Endothelial cell of umbilical vein (primary cell): ENCODE results near the gene KLK5. TPM values are rescaled to one million over a fixed set of nuclear protein-coding genes. Genes with fewer than 3 reads are reported as not detected.

Source experiments
- BruUV-seq: library from RNA; stranded (reverse); fragments of 400-500 nt; replicated peaks from 2 replicates; lab custom pipeline; 2021; lab: Mats Ljungman, UMichigan
- CTCF ChIA-PET: fragments of 300-600, 350-600 bp; sonication (Branson Sonifier 250); formaldehyde crosslinking; loops from one replicate; lab custom pipeline; 2021; ENCODE audit warnings: antibody characterized with exemption, inconsistent platforms; lab: Charles Lee
- POLR2A ChIA-PET: fragments of 300-600, 350-600 bp; sonication (Branson Sonifier 250); formaldehyde crosslinking; loops from one replicate; lab custom pipeline; 2021; ENCODE audit warnings: antibody characterized with exemption, inconsistent platforms; lab: Charles Lee
- DNase-seq: peaks from one replicate; pipeline ENCODE4 v3.0.0-alpha.2; 2011; ENCODE audit warnings: low read depth, low spot score
- FAIRE-seq: peaks from 2 replicates; lab custom pipeline; 2011; peaks lifted over from hg19 to GRCh38; lab: Jason Lieb, UNC
- H2AFZ ChIP-seq: 2 replicates; pipeline ENCODE4 v1.6.0; 2012; ENCODE audit warnings: low read depth, low read length, control low read depth, inconsistent platforms
- H3K27ac ChIP-seq: 2 replicates; pipeline ENCODE4 v1.5.1; 2011; ENCODE audit warnings: low read depth, mild to moderate bottlenecking, control low read depth, low read length, moderate library complexity; ENCODE audit not compliant: insufficient read depth
- H3K27me3 ChIP-seq, 2 experiments: 2 replicates each; pipeline versions ENCODE4 v1.6.0 to v1.6.1; 2011; ENCODE audit warnings: low read length in 2 of 2, mixed read lengths in 1 of 2; ENCODE audit not compliant: control insufficient read depth in 2 of 2, insufficient read depth in 2 of 2
- H3K36me3 ChIP-seq, 2 experiments: 2 replicates in 1 of 2; 3 replicates in 1 of 2; pipeline ENCODE4 v1.5.1; 2011; ENCODE audit warnings: low read length in 2 of 2, mild to moderate bottlenecking in 1 of 2, moderate library complexity in 1 of 2; ENCODE audit not compliant: control insufficient read depth in 2 of 2, insufficient read depth in 2 of 2; ENCODE audit errors: extremely low read depth in 1 of 2
- H3K4me1 ChIP-seq: 3 replicates; pipeline ENCODE4 v1.5.1; 2011; ENCODE audit warnings: mild to moderate bottlenecking, low read length; ENCODE audit not compliant: control insufficient read depth, insufficient read depth; ENCODE audit errors: extremely low read depth
- H3K4me2 ChIP-seq: 2 replicates; pipeline ENCODE4 v1.6.1; 2011; ENCODE audit warnings: low read length, control low read depth, mixed read lengths; ENCODE audit not compliant: insufficient read depth
- H3K4me3 ChIP-seq, 3 experiments: fragments of 200-600 bp in 1 of 3; sonication (generic), shearing (Covaris generic) in 1 of 3; replicated peaks in 1 of 3; 2 replicates each; pipeline ENCODE4 v1.5.1; 2011 to 2016; ENCODE audit warnings: control low read depth in 3 of 3, low read length in 3 of 3, mild to moderate bottlenecking in 2 of 3, inconsistent platforms in 1 of 3, low read depth in 1 of 3, moderate library complexity in 1 of 3; ENCODE audit not compliant: insufficient read depth in 1 of 3
- H3K79me2 ChIP-seq: 2 replicates; pipeline ENCODE4 v1.6.0; 2012; ENCODE audit warnings: low read length, inconsistent platforms; ENCODE audit not compliant: control insufficient read depth, insufficient read depth
- H3K9ac ChIP-seq: replicated peaks from 2 replicates; pipeline ENCODE3; 2011; ENCODE audit warnings: low read length, control low read depth; ENCODE audit not compliant: insufficient read depth; ENCODE audit errors: extremely low read depth
- H3K9me1 ChIP-seq: replicated peaks from 3 replicates; pipeline ENCODE4 v1.6.0; 2011; ENCODE audit warnings: mild to moderate bottlenecking, low read length; ENCODE audit not compliant: control insufficient read depth, insufficient read depth; ENCODE audit errors: extremely low read depth
- H3K9me3 ChIP-seq: replicated peaks from 2 replicates; pipeline ENCODE4 v1.5.1; 2012; ENCODE audit warnings: low read length, inconsistent platforms; ENCODE audit not compliant: control insufficient read depth, insufficient read depth
- H4K20me1 ChIP-seq: replicated peaks from 2 replicates; pipeline ENCODE3; 2011; ENCODE audit warnings: mild to moderate bottlenecking, low read length; ENCODE audit not compliant: control insufficient read depth, insufficient read depth; ENCODE audit errors: extremely low read depth
- EZH2 ChIP-seq: IDR thresholded peaks from 2 replicates; pipeline ENCODE4 v1.6.1; 2012; ENCODE audit warnings: borderline replicate concordance, low read depth, mild to moderate bottlenecking, moderate library complexity, low read length, inconsistent platforms; ENCODE audit not compliant: severe bottlenecking
- FOS ChIP-seq: IDR thresholded peaks from 2 replicates; pipeline ENCODE4 v1.6.1; 2011; ENCODE audit warnings: mild to moderate bottlenecking, low read length, moderate library complexity, borderline replicate concordance; ENCODE audit not compliant: insufficient read depth
- GATA2 ChIP-seq: IDR thresholded peaks from 2 replicates; pipeline ENCODE4 v1.7.0; 2011; ENCODE audit warnings: low read depth, mild to moderate bottlenecking, moderate library complexity, mixed read lengths, low read length; ENCODE audit not compliant: insufficient read length, insufficient read depth
- JUN ChIP-seq: IDR thresholded peaks from 2 replicates; pipeline ENCODE4 v1.6.1; 2011; ENCODE audit warnings: borderline replicate concordance, low read depth; ENCODE audit not compliant: insufficient read length, insufficient read depth
- MAX ChIP-seq: IDR thresholded peaks from 2 replicates; pipeline ENCODE4 v1.6.1; 2011; ENCODE audit not compliant: insufficient read depth, insufficient read length
- MYC ChIP-seq: IDR thresholded peaks from one replicate; pipeline ENCODE4 v1.6.1; 2011; ENCODE audit warnings: mild to moderate bottlenecking, low read depth, low read length
- POLR2A ChIP-seq: IDR thresholded peaks from 2 replicates; pipeline ENCODE4 v1.6.1; 2012; ENCODE audit warnings: low read depth, mild to moderate bottlenecking, control low read depth, low read length
- POLR2AphosphoS5 ChIP-seq: IDR thresholded peaks from 2 replicates; pipeline ENCODE4 v1.6.1; 2012; ENCODE audit warnings: low read depth, mild to moderate bottlenecking, control low read depth, low read length, moderate library complexity; ENCODE audit not compliant: insufficient read depth
- dilution Hi-C: fragments of 300-500 bp; cut with MboI; formaldehyde crosslinking; loops from one replicate; pipeline ENCODE4 v1.15.0; 2019; ENCODE audit warnings: low sequenced_read_pairs; ENCODE audit not compliant: extremely low pct_ligation_motif_present
- intact Hi-C: fragments of 100-400 bp; cut with micrococcal nuclease; formaldehyde crosslinking; loops from one replicate; pipeline ENCODE4 v1.10.0; 2022
- polyA plus RNA-seq, 4 experiments: library from polyadenylated mRNA; depleted of rRNA in 3 of 4; stranded (reverse) in 3 of 4; unstranded in 1 of 4; fragments of >200 nt; gene quantifications; 2 replicates each; pipeline versions ENCODE4 v1.2.1 to v1.2.3, GENCODE V29; 2011 to 2012; ENCODE audit warnings: missing spikeins in 1 of 4
- total RNA-seq: library from RNA; stranded (reverse); gene quantifications from 2 replicates; pipeline ENCODE4 v1.2.3, GENCODE V29; 2021
- TF ChIP-seq, protein P1 (sequence below), 2 donors: IDR thresholded peaks; 1 replicate in 1 of 2; 2 replicates in 1 of 2; pipeline ENCODE4 v1.5.1; 2011; ENCODE audit warnings: low read length in 2 of 2, mild to moderate bottlenecking in 2 of 2, moderate library complexity in 2 of 2, control low read depth in 1 of 2, inconsistent platforms in 1 of 2, low read depth in 1 of 2; ENCODE audit not compliant: insufficient read depth in 1 of 2; ENCODE audit errors: extremely low read depth in 1 of 2

The KLK5 gene
- total and polyA plus RNA-seq, 2 donors (not counting 3 experiments of a cell fraction or from before 2014, with no cell fraction given): not detected

- CTCF ChIA-PET: no interaction called here
These were observed 24.8 kb upstream of the KLK5 start for GRCh38 chr19:50977626-50978025.

More at GRCh38 chr19:50977626-50978025, 24.8 kb upstream of the KLK5 start:
- no peaks in the 10 kb centered on the region for H3K9me3 ChIP-seq
- TF ChIP-seq JUN (no peak), GATA2 (no peak), POLR2AphosphoS5 (no peak), EZH2 (no peak), FOS (no peak), POLR2A (no peak), MYC (no peak), MAX (no peak)
- TF ChIP-seq, protein P1, sequence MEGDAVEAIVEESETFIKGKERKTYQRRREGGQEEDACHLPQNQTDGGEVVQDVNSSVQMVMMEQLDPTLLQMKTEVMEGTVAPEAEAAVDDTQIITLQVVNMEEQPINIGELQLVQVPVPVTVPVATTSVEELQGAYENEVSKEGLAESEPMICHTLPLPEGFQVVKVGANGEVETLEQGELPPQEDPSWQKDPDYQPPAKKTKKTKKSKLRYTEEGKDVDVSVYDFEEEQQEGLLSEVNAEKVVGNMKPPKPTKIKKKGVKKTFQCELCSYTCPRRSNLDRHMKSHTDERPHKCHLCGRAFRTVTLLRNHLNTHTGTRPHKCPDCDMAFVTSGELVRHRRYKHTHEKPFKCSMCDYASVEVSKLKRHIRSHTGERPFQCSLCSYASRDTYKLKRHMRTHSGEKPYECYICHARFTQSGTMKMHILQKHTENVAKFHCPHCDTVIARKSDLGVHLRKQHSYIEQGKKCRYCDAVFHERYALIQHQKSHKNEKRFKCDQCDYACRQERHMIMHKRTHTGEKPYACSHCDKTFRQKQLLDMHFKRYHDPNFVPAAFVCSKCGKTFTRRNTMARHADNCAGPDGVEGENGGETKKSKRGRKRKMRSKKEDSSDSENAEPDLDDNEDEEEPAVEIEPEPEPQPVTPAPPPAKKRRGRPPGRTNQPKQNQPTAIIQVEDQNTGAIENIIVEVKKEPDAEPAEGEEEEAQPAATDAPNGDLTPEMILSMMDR (IDR thresholded peaks at IDR 0.05; ENCODE audit: extremely low read depth in 1 of 2, insufficient read depth in 1 of 2, low read depth in 1 of 2, low read length in 2 of 2): no peak
- no peaks in the 10 kb centered on the region for H3K79me2 ChIP-seq
- H3K4me2 ChIP-seq: no peak overlapping the region
- BruUV-seq: no TSS peak
- DNase-seq (no peak), FAIRE-seq (no peak)
- H3K27me3 ChIP-seq: no peaks in the 10 kb centered on the region
- H4K20me1 ChIP-seq: no peaks in the 10 kb centered on the region
- H2AFZ ChIP-seq: no peak overlapping the region
- no peaks in the 10 kb centered on the region for H3K36me3 ChIP-seq
- no peak overlapping the region for H3K9ac ChIP-seq
- H3K4me3 ChIP-seq: no peak overlapping the region
- H3K27ac ChIP-seq: no peak overlapping the region
- H3K9me1 ChIP-seq: no peaks in the 10 kb centered on the region
- intact Hi-C loops (no loop called here), dilution Hi-C loops (no loop called here)
- H3K4me1 ChIP-seq: no peaks in the 10 kb centered on the region
- POLR2A ChIA-PET: no interaction called here
